ENCODE results near the gene SNAP23. TPM values are rescaled to one million over a fixed set of nuclear protein-coding genes. Genes with fewer than 3 reads are reported as not detected.

Gene SNAP23
- polyA plus RNA-seq, 1 donor from 2014 or later: 40.7 TPM

- Histone ChIP-seq H2AFZ (ENCODE audit: low read depth, low read length) (no peak overlapping the region), H3K79me2 (replicated peaks; ENCODE audit: insufficient read depth, low read length) (no peaks in the 10 kb centered on the region), H4K20me1 (ENCODE audit: insufficient read depth) (no peaks in the 10 kb centered on the region), H3K27ac (ENCODE audit: low read length) (no peak overlapping the region), H3K36me3 (ENCODE audit: insufficient read depth, low read length) (no peaks in the 10 kb centered on the region), H3K9me2 (ENCODE audit: insufficient read depth, low read length) (no peaks in the 10 kb centered on the region), H3K9me3 (ENCODE audit: low read length) (no peaks in the 10 kb centered on the region), H3K4me3 (ENCODE audit: low read length) (no peak overlapping the region), H3F3A (ENCODE audit: insufficient read depth, low read length, poor library complexity, severe bottlenecking) (no peaks in the 10 kb centered on the region), H3K4me2 (ENCODE audit: low read length) (no peak overlapping the region), H3K9ac (ENCODE audit: low read length) (no peak overlapping the region), H3K27me3 (ENCODE audit: insufficient read depth, low read depth, low read length) (no peaks in the 10 kb centered on the region)
- TF ChIP-seq SMC3 (conservative IDR thresholded peaks at IDR 0.05; ENCODE audit: poor library complexity) (no peak), TAF1 (IDR thresholded peaks at IDR 0.05; ENCODE audit: low read depth) (no peak), POLR2AphosphoS5 (IDR thresholded peaks at IDR 0.05) (no peak), EZH2 (IDR thresholded peaks at IDR 0.05; ENCODE audit: borderline replicate concordance, insufficient read depth, low read length, poor library complexity, severe bottlenecking) (no peak), REST (IDR thresholded peaks at IDR 0.05; ENCODE audit: borderline replicate concordance) (no peak), MXI1 (conservative IDR thresholded peaks at IDR 0.05; ENCODE audit: poor library complexity, severe bottlenecking) (no peak), RAD21 (conservative IDR thresholded peaks at IDR 0.05) (no peak), EP300 (conservative IDR thresholded peaks at IDR 0.05; ENCODE audit: poor library complexity, severe bottlenecking) (no peak), CTCF (IDR thresholded peaks at IDR 0.05; ENCODE audit: poor library complexity, severe bottlenecking) (no peak)
Observed at GRCh38 chr15:42510258-42511006, 15.0 kb downstream of the SNAP23 start.

- Histone ChIP-seq H3K79me2 (replicated peaks; ENCODE audit: insufficient read depth, low read length) (no peaks in the 10 kb centered on the region), H2AFZ (ENCODE audit: low read depth, low read length) (no peak overlapping the region), H4K20me1 (ENCODE audit: insufficient read depth) (no peaks in the 10 kb centered on the region), H3K4me3 (ENCODE audit: low read length) (no peak overlapping the region), H3K9me3 (ENCODE audit: low read length) (no peaks in the 10 kb centered on the region), H3K27ac (ENCODE audit: low read length) (no peak overlapping the region), H3F3A (ENCODE audit: insufficient read depth, low read length, poor library complexity, severe bottlenecking) (no peaks in the 10 kb centered on the region), H3K27me3 (ENCODE audit: insufficient read depth, low read depth, low read length) (no peaks in the 10 kb centered on the region), H3K9ac (ENCODE audit: low read length) (no peak overlapping the region), H3K36me3 (ENCODE audit: insufficient read depth, low read length) (no peaks in the 10 kb centered on the region), H3K4me2 (ENCODE audit: low read length) (no peak overlapping the region), H3K9me2 (ENCODE audit: insufficient read depth, low read length) (no peaks in the 10 kb centered on the region)
- no peak for TF ChIP-seq CTCF (IDR thresholded peaks at IDR 0.05; ENCODE audit: poor library complexity, severe bottlenecking)
- no peak for TF ChIP-seq SMC3 (conservative IDR thresholded peaks at IDR 0.05; ENCODE audit: poor library complexity)
- TF ChIP-seq RAD21 (conservative IDR thresholded peaks at IDR 0.05): no peak
- no peak for TF ChIP-seq REST (IDR thresholded peaks at IDR 0.05; ENCODE audit: borderline replicate concordance)
- TF ChIP-seq EP300 (conservative IDR thresholded peaks at IDR 0.05; ENCODE audit: poor library complexity, severe bottlenecking): no peak
- TF ChIP-seq POLR2AphosphoS5 (IDR thresholded peaks at IDR 0.05): no peak
- TF ChIP-seq MXI1 (conservative IDR thresholded peaks at IDR 0.05; ENCODE audit: poor library complexity, severe bottlenecking): no peak
- no peak for TF ChIP-seq EZH2 (IDR thresholded peaks at IDR 0.05; ENCODE audit: borderline replicate concordance, insufficient read depth, low read length, poor library complexity, severe bottlenecking)
- no peak for TF ChIP-seq TAF1 (IDR thresholded peaks at IDR 0.05; ENCODE audit: low read depth)
Observed at GRCh38 chr15:42511007-42511391, 15.6 kb downstream of the SNAP23 start.
